Esophagus muscularis mucosa (tissue), 4 donors: ENCODE data around the gene GSN.

ENCODE experiments used
- CTCF ChIP-seq, 3 experiments: fragments of 200-600 bp in 2 of 3; fragments of 450-650 bp in 1 of 3; sonication (generic) in 2 of 3; IDR thresholded peaks; one replicate each; pipeline ENCODE4 v1.5.1; 2017 to 2019; ENCODE audit warnings: antibody characterized with exemption in 3 of 3, mild to moderate bottlenecking in 2 of 3, moderate library complexity in 1 of 3
- EP300 ChIP-seq: sonication (generic); formaldehyde crosslinking; IDR thresholded peaks from one replicate; pipeline ENCODE4 v1.6.1; 2017; ENCODE audit warnings: antibody characterized with exemption
- POLR2A ChIP-seq: fragments of 450-650 bp; IDR thresholded peaks from one replicate; pipeline ENCODE4 v1.6.1; 2017; ENCODE audit warnings: antibody characterized with exemption, moderate library complexity, mild to moderate bottlenecking, low read depth
- POLR2AphosphoS5 ChIP-seq, 2 donors: sonication (generic); formaldehyde crosslinking; IDR thresholded peaks; one replicate each; pipeline ENCODE4 v1.6.1; 2017; ENCODE audit warnings: antibody characterized with exemption in 2 of 2

- TF ChIP-seq CTCF (IDR thresholded peaks at IDR 0.05): no peak
- TF ChIP-seq POLR2A: no peak
- TF ChIP-seq POLR2AphosphoS5 (IDR thresholded peaks at IDR 0.05): no peak
- TF ChIP-seq EP300: no peak
Observed at GRCh38 chr9:121302786-121303185, 34.8 kb downstream of the GSN start.
